Measurements from ENCODE around the gene ADAM17.

GRCh38 chr2:9602412-9602811 lies 46.8 kb upstream of the ADAM17 start:
- no peak for TF ChIP-seq CTCF (conservative IDR thresholded peaks at IDR 0.05; ENCODE audit: low read length)
- TF ChIP-seq EZH2phosphoT487 (IDR thresholded peaks at IDR 0.05; ENCODE audit: borderline replicate concordance) = no peak

Measured in Loucy (cell line).